HCT116 (cell line): ENCODE results near the gene CFAP119. TPM values are rescaled to one million over a fixed set of nuclear protein-coding genes. Genes with fewer than 3 reads are reported as not detected.

Experiments
- ATAC-seq: fragments of 200-7000 bp; cut with Tn5 transposase; 2 replicates; pipeline ENCODE4 v1.9.1; 2020; ENCODE audit warnings: mild to moderate bottlenecking, moderate library complexity
- BruUV-seq: library from RNA; stranded (reverse); fragments of 400-500 nt; replicated peaks from 2 replicates; lab custom pipeline; 2021; lab: Mats Ljungman, UMichigan
- CTCF ChIA-PET: fragments of 300-600 bp; sonication (Branson Sonifier 250); formaldehyde crosslinking; loops from one replicate; lab custom pipeline; 2021; ENCODE audit warnings: antibody characterized with exemption; lab: Charles Lee
- POLR2A ChIA-PET: fragments of 300-600, 350-600 bp; sonication (Branson Sonifier 250); formaldehyde crosslinking; loops from one replicate; lab custom pipeline; 2021; ENCODE audit warnings: antibody characterized with exemption; lab: Charles Lee
- RAD21 ChIA-PET, 2 experiments: fragments of 300-600 bp; sonication (Branson Sonifier 250); formaldehyde crosslinking; loops; one replicate each; lab custom pipeline; 2023; ENCODE audit warnings: low total read pairs in 2 of 2; ENCODE audit not compliant: uncharacterized antibody in 2 of 2, unreplicated experiment in 2 of 2, low non-redundant PET in 1 of 2; lab: Charles Lee
- DNase-seq: peaks from one replicate; pipeline ENCODE4 v3.0.0-alpha.2; 2010; ENCODE audit warnings: low read depth, low spot score
- H2AFZ ChIP-seq: fragments of 200-600 bp; shearing (Covaris generic), sonication (generic); 2 replicates; pipeline ENCODE4 v1.6.1; 2017; ENCODE audit warnings: low read depth, mixed run types, mixed read lengths, antibody characterized with exemption, low read length; ENCODE audit not compliant: poor library complexity, severe bottlenecking
- H3K27ac ChIP-seq: 2 replicates; pipeline ENCODE4 v1.5.1; 2012; ENCODE audit warnings: low read depth, low read length
- H3K27me3 ChIP-seq: fragments of 200-600 bp; sonication (generic); 2 replicates; pipeline ENCODE4 v1.6.1; 2016; ENCODE audit warnings: mixed run types, low read length, mixed read lengths; ENCODE audit not compliant: insufficient read depth
- H3K36me3 ChIP-seq, 2 experiments: fragments of 200-500 bp in 1 of 2; fragments of 200-600 bp in 1 of 2; sonication (Bioruptor generic) in 1 of 2; sonication (generic) in 1 of 2; 2 replicates each; pipeline versions ENCODE4 v1.5.1 to v1.6.1; 2014 to 2016; ENCODE audit warnings: low read length in 2 of 2, inconsistent platforms in 1 of 2, mixed read lengths in 1 of 2, mixed run types in 1 of 2; ENCODE audit not compliant: insufficient read depth in 2 of 2, control insufficient read depth in 1 of 2
- H3K4me1 ChIP-seq, 2 experiments: fragments of 200-600 bp in 1 of 2; sonication (generic) in 1 of 2; 2 replicates each; pipeline versions ENCODE4 v1.5.1 to v1.6.1; 2012 to 2017; ENCODE audit warnings: low read length in 2 of 2, inconsistent platforms in 1 of 2, mild to moderate bottlenecking in 1 of 2, mixed read lengths in 1 of 2, mixed run types in 1 of 2, moderate library complexity in 1 of 2; ENCODE audit not compliant: insufficient read depth in 2 of 2, control insufficient read depth in 1 of 2
- H3K4me2 ChIP-seq: fragments of 200-600 bp; sonication (generic); 2 replicates; pipeline ENCODE4 v1.6.1; 2017; ENCODE audit warnings: mixed run types, low read length, mixed read lengths
- H3K4me3 ChIP-seq, 2 experiments: fragments of 200-600 bp in 1 of 2; sonication (generic) in 1 of 2; replicated peaks in 1 of 2; 2 replicates each; pipeline ENCODE4 v1.5.1; 2011 to 2016; ENCODE audit warnings: low read length in 2 of 2, control low read depth in 1 of 2, low read depth in 1 of 2, mild to moderate bottlenecking in 1 of 2, mixed read lengths in 1 of 2, mixed run types in 1 of 2
- H3K79me2 ChIP-seq: fragments of 200-600 bp; sonication (generic); 2 replicates; pipeline ENCODE4 v1.6.1; 2017; ENCODE audit warnings: mild to moderate bottlenecking, mixed run types, low read length, moderate library complexity, mixed read lengths; ENCODE audit not compliant: insufficient read depth
- H3K9ac ChIP-seq: fragments of 200-600 bp; sonication (generic); 2 replicates; pipeline ENCODE4 v1.6.1; 2016; ENCODE audit warnings: low read length, mixed read lengths
- H3K9me2 ChIP-seq: fragments of 200-600 bp; sonication (generic), shearing (Covaris generic); 2 replicates; pipeline ENCODE4 v1.6.1; 2017; ENCODE audit warnings: mixed run types, mild to moderate bottlenecking, moderate library complexity; ENCODE audit not compliant: insufficient read depth
- H3K9me3 ChIP-seq, 2 experiments: fragments of 200-500 bp in 1 of 2; fragments of 200-600 bp in 1 of 2; sonication (Bioruptor generic) in 1 of 2; sonication (generic) in 1 of 2; 2 replicates each; pipeline ENCODE4 v1.6.1; 2014 to 2017; ENCODE audit warnings: low read length in 2 of 2, mixed read lengths in 2 of 2, inconsistent platforms in 1 of 2, low read depth in 1 of 2, mild to moderate bottlenecking in 1 of 2, mixed run types in 1 of 2, moderate library complexity in 1 of 2; ENCODE audit not compliant: control insufficient read depth in 1 of 2, insufficient read depth in 1 of 2
- H4K20me1 ChIP-seq: fragments of 200-600 bp; sonication (generic), shearing (Covaris generic); 2 replicates; pipeline ENCODE4 v1.6.1; 2017; ENCODE audit warnings: mixed run types, mild to moderate bottlenecking, moderate library complexity; ENCODE audit not compliant: insufficient read depth
- CBX3 ChIP-seq: IDR thresholded peaks from 2 replicates; pipeline ENCODE4 v1.6.1; 2012; ENCODE audit warnings: low read depth
- EZH2 ChIP-seq: fragments of 200-600 bp; sonication (generic); IDR thresholded peaks from 2 replicates; pipeline ENCODE4 v1.6.1; 2017; ENCODE audit warnings: antibody characterized with exemption, mixed run types
- ZFX ChIP-seq: fragments of 450-650 bp; IDR thresholded peaks from 2 replicates; pipeline ENCODE4 v1.6.1; 2017
- intact Hi-C: fragments of 100-400 bp; cut with micrococcal nuclease; formaldehyde crosslinking; loops from 2 replicates; pipeline ENCODE4 v1.10.0; 2022
- total RNA-seq: library from RNA; stranded (reverse); gene quantifications from one replicate; pipeline ENCODE4 v1.2.1, GENCODE V29; 2021; ENCODE audit not compliant: unreplicated experiment

CFAP119 gene
- total RNA-seq, 1 experiment from 2014 or later, result 12.6 TPM

DNA sequence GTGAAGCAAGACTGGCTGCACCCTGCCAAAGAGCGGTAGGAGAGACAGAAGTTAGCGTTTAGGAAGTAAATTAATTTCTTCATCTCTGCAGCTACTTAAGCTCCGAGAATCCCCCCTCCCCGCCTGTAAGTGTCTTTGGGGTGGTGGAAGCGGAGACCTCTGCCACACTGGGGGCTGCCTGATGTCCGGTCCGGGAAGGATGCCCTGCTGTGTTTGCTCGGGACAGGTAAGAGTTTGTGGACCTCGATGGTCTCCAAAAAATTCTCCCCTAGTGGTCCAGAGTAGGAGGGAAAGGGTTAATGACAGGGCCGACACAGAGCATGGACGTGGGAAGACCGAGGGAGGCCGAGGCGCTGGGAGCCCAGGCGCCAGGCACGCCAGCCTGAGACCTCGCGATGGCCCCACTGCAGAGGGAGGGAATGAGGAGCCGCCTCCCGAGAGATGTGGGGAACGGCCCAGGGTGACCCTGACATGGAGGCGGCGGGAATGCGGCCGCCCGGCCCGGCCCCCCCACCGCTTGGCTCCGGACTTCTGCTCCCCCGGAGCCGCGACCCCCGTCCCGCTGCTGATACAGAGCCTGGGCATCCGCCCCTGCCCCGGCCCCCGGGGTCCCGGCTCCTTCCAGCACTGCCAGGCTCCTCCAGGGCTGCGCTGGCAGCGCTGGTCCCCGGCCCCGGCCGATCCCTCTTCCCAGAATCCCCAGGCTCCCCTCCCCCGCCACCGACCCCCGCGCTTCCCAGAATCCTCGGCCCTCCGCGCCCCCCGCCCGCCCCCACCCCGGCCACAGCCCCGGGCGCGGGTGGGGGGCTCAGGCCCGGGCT is 24.5 kb upstream of the CFAP119 start:
- ATAC-seq, result peak; percentile 77
- Histone ChIP-seq H3K27me3 (no peaks in the 10 kb centered on the region), H3K9me2 (no peaks in the 10 kb centered on the region), H3K4me2 (peak overlapping the region; percentile 98), H3K36me3 (peaks cover 7 to 14% of the 10 kb centered on the region in 2 experiments; a peak in 3 of 4 replicates), H2AFZ (no peak overlapping the region), H3K9me3 (no peaks in the 10 kb centered on the region), H3K79me2 (peaks cover 21% of the 10 kb centered on the region), H4K20me1 (no peaks in the 10 kb centered on the region), H3K4me3 (peak overlapping the region; percentile 92 to 94), H3K27ac (peak overlapping the region; percentile 78), H3K4me1 (peaks cover 7 to 22% of the 10 kb centered on the region in 2 experiments; a peak in 3 of 4 replicates), H3K9ac (peak overlapping the region; percentile 92)
- TF ChIP-seq CBX3, result no peak
- peak; percentile 45; the same call in 1 of the 2 replicates for TF ChIP-seq ZFX
- ChIA-PET POLR2A (interaction anchor here (1.0 to 2.6 kb wide), 4 partner anchors 17 to 88 kb away, joined by 4 to 23 read pairs (median 7); no protein-coding TSS in a partner anchor), RAD21 (interaction anchor here in 1 of 2 experiments (1.3 kb wide), 1 partner anchor 19 kb away, joined by 4 read pairs; no protein-coding TSS in a partner anchor), CTCF (interaction anchor here (1.1 kb wide), 1 partner anchor 19 kb away, joined by 11 read pairs; no protein-coding TSS in a partner anchor)
- no peak for DNase-seq
- no TSS peak for BruUV-seq
- intact Hi-C loops, result loop anchor here (2.0 to 5.0 kb wide), 2 partner anchors 91 to 136 kb away; partner anchors contain the start of gene FBXL19

DNA sequence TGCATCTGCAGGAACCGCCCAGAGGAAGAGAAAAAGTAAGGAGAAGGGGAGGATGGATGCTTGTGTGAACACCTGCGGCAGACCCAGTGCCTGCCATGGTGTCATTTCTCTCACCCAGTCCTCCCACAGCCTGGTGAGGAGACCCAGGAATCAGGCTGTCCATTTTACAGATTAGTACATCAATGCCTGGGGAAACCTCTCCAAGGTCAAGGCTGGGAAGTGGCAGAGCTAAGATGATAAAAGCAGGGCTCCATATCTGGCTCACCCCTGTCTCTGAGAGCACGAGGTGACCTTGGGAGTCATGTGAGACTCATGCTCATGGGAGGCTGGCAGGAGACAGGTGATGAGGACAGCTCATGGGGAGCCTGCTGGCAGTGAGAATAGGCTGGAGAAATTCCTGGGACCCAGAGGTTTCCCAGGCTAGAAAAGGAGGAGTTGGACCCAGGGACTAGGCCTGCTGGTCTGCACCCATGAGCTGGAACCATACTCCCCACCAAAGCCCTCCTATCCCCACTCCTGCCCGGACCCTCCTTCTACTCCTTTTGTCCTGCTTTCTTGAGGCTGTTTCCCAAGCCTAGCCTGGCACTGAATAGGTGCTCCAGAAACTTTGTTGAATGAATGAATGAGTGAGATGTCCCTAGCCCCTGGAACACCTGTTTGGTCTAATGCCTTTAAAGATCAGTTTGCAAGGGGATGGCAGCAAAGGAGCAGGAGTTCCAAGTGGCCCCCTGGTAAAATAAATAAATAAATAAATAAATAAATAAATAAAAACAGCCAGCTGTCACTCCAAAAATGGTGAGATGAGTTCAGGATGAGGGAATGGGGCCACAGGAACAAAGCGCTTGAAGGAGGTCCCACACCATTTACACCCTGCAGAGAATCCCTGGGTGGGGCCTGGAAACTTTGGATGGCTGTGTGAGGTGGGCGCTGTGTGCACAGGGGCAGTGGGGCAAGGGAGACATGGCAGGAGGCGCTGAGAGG is 23.6 kb upstream of the CFAP119 start:
- ATAC-seq (no peak), DNase-seq (no peak)
- no peak overlapping the region for H2AFZ ChIP-seq
- H3K9me3 ChIP-seq, result no peaks in the 10 kb centered on the region
- peaks cover 21% of the 10 kb centered on the region for H3K79me2 ChIP-seq
- peaks cover 9 to 14% of the 10 kb centered on the region in 2 experiments; a peak in 3 of 4 replicates for H3K36me3 ChIP-seq
- ChIA-PET RAD21 (no interaction called here), CTCF (interaction anchor here (0.8 kb wide), 1 partner anchor 26 kb away, joined by 3 read pairs; no protein-coding TSS in a partner anchor), POLR2A (interaction anchor here (2.4 kb wide), 1 partner anchor 20 kb away, joined by 9 read pairs; no protein-coding TSS in a partner anchor)
- no peaks in the 10 kb centered on the region for H4K20me1 ChIP-seq
- peak overlapping the region; percentile 92 for H3K9ac ChIP-seq
- H3K4me1 ChIP-seq, result peaks cover 7 to 22% of the 10 kb centered on the region in 2 experiments; a peak in 3 of 4 replicates
- peak overlapping the region; percentile 78 for H3K27ac ChIP-seq
- no peaks in the 10 kb centered on the region for H3K27me3 ChIP-seq
- H3K4me2 ChIP-seq, result peak overlapping the region; percentile 98
- no peaks in the 10 kb centered on the region for H3K9me2 ChIP-seq
- H3K4me3 ChIP-seq, result peak overlapping the region; percentile 92 to 94
- TSS peak; percentile 29 for BruUV-seq
- no peak for TF ChIP-seq EZH2
- intact Hi-C loops, result loop anchor here (2.0 to 5.0 kb wide), 2 partner anchors 92 to 137 kb away; partner anchors contain the start of gene FBXL19
